A549 treated with CpdA at 1 μM for 4 hours (cell line): ENCODE measurements around the gene ATP6V1G1. TPM values are rescaled to one million over a fixed set of nuclear protein-coding genes. Genes with fewer than 3 reads are reported as not detected.

Source experiments
- total RNA-seq: library from RNA; stranded (reverse); fragments of 200-300 nt; extraction: Qiagen RNA extraction; gene quantifications from 5 replicates; pipeline ENCODE4 v1.2.3, GENCODE V29; 2022; ENCODE audit warnings: low read depth

Gene ATP6V1G1, protein sequence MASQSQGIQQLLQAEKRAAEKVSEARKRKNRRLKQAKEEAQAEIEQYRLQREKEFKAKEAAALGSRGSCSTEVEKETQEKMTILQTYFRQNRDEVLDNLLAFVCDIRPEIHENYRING
- total RNA-seq, result 109 to 146 TPM (median 115 TPM) in 5 replicates

DNA sequence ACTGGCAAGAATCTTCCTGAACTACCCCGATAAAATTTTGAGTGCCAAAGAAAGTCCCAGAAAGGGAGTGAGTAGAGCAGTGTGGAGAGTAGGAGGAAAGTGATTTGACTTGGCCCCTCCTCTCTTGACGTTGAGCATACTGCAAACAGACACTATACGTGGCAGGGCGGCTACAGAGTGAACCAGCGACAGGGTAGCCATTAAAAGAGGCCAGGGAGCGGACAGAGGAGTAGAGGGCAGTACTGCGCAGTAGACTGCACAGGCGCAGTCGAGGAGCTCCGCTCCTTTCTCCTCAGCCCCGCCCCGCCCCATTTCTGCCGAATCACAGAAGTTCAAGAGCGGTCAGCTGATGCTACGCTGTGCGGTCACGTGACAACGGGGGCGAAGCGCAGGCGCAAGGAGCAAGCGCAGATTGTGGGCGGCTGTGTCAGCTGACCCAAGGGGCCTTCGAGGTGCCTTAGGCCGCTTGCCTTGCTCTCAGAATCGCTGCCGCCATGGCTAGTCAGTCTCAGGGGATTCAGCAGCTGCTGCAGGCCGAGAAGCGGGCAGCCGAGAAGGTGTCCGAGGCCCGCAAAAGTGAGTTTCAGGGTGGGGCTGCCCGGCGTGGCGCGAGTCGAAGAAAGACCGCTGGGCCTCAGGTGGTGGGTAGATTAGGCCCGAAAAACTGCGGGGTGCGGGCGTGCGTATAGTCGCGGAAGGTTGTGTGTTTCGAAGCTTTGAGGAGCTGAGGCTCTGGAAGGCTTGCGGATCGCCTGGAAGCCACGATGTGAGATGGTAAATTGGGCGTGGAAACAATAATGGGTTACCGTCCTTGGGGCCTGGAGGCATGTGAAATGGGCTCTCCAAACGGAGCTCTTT is at the start of gene ATP6V1G1:
TSS of gene ATP6V1G1 (plus strand) at position 425 of the 858 bp plus-strand sequence. CDS start at position 495, 70 bp downstream.

Other genes with a start within 250 kb of the ATP6V1G1 start
- 3.3 to 4.5 TPM (median 3.9 TPM) in 5 replicates for gene AKNA, start 199.8 kb upstream of the ATP6V1G1 start, total RNA-seq
- 5.1 to 7.6 TPM (median 6.8 TPM) in 5 replicates for gene WHRN, start 82.3 kb upstream of the ATP6V1G1 start, total RNA-seq
- gene TMEM268, start 23.5 kb downstream of the ATP6V1G1 start, total RNA-seq, result 9.1 to 13.2 TPM (median 12.2 TPM) in 5 replicates
- gene TEX53, start 70.0 kb downstream of the ATP6V1G1 start, total RNA-seq, result not detected in 5 replicates
- gene TEX48, start 94.4 kb downstream of the ATP6V1G1 start, total RNA-seq, result not detected in 5 replicates
- 0.26 to 0.41 TPM (median 0.37 TPM) in 5 replicates for gene TNFSF15, start 218.3 kb downstream of the ATP6V1G1 start, total RNA-seq